ENCODE measurements around the gene PPIP5K2.

- TF ChIP-seq CTCF (IDR thresholded peaks at IDR 0.05; ENCODE audit: low read length) (peak; percentile 72), EZH2phosphoT487 (IDR thresholded peaks at IDR 0.05; ENCODE audit: low read length) (no peak), EZH2 (optimal IDR thresholded peaks at IDR 0.05; ENCODE audit: low read depth, low read length) (no peak)
These were observed 104.2 kb downstream of the PPIP5K2 start for GRCh38 chr5:103224118-103224893.
